ENCODE results near the gene KIF6.

DNA sequence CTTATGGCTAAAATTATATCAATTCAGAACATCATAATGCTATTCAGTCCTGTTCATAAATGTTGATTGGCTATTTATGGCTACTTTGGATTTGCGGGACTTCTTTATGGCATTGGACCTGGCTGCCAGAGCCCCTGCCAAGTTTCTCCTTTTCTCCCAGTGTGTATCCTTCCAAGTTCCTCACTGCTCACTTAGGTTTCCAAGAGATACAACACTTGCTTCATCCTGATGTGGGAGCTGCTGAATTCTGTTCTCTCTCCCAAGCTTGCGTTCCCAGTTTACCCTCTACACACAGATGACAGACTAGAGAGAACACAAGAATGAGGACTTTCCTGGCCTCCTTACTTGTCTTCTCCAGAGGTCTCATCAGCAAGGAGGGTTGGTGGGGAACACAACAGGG lies 48.6 kb upstream of the KIF6 start:
- TF ChIP-seq, protein P1, sequence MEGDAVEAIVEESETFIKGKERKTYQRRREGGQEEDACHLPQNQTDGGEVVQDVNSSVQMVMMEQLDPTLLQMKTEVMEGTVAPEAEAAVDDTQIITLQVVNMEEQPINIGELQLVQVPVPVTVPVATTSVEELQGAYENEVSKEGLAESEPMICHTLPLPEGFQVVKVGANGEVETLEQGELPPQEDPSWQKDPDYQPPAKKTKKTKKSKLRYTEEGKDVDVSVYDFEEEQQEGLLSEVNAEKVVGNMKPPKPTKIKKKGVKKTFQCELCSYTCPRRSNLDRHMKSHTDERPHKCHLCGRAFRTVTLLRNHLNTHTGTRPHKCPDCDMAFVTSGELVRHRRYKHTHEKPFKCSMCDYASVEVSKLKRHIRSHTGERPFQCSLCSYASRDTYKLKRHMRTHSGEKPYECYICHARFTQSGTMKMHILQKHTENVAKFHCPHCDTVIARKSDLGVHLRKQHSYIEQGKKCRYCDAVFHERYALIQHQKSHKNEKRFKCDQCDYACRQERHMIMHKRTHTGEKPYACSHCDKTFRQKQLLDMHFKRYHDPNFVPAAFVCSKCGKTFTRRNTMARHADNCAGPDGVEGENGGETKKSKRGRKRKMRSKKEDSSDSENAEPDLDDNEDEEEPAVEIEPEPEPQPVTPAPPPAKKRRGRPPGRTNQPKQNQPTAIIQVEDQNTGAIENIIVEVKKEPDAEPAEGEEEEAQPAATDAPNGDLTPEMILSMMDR (IDR thresholded peaks at IDR 0.05 in 4 of 5, conservative IDR thresholded peaks at IDR 0.05 in 1 of 5), result no peak
- no peak for TF ChIP-seq POLR2A (IDR thresholded peaks at IDR 0.05)

Measured in gastrocnemius medialis (tissue), 4 donors.